ENCODE data around the gene PCP4L1. TPM values are rescaled to one million over a fixed set of nuclear protein-coding genes. Genes with fewer than 3 reads are reported as not detected.

The PCP4L1 gene
- total RNA-seq, 1 experiment from 2014 or later, result not detected

GRCh38 chr1:161311595-161312181 lies 53.1 kb downstream of the PCP4L1 start:
- H4K20me1 ChIP-seq (ENCODE audit: insufficient read depth), result no peaks in the 10 kb centered on the region
- no peak overlapping the region for H2AFZ ChIP-seq (ENCODE audit: low read depth, low read length, poor library complexity, severe bottlenecking)
- H3K4me3 ChIP-seq (replicated peaks in 1 of 2; ENCODE audit: low read depth in 1 of 2, low read length in 2 of 2), result no peak overlapping the region
- H3K27me3 ChIP-seq (ENCODE audit: insufficient read depth, low read length), result no peaks in the 10 kb centered on the region
- peaks cover 11 to 30% of the 10 kb centered on the region in 2 experiments for H3K4me1 ChIP-seq (ENCODE audit: control insufficient read depth in 1 of 2, insufficient read depth in 2 of 2, low read length in 2 of 2)
- intact Hi-C loops (cut with micrococcal nuclease), result loop anchor here (10.0 kb wide), 1 partner anchor 73 kb away; no protein-coding TSS in a partner anchor
- H3K9me2 ChIP-seq (ENCODE audit: insufficient read depth), result no peaks in the 10 kb centered on the region
- ChIA-PET RAD21 (ENCODE audit: low non-redundant PET in 1 of 2, low total read pairs in 2 of 2, uncharacterized antibody in 2 of 2, unreplicated experiment in 2 of 2) (interaction anchor here in 1 of 2 experiments (0.5 kb wide), 1 partner anchor 403 kb away, joined by 3 read pairs; no protein-coding TSS in a partner anchor), CTCF (interaction anchor here (0.6 kb wide), 1 partner anchor 357 kb away, joined by 3 read pairs; no protein-coding TSS in a partner anchor), POLR2A (no interaction called here)
- H3K4me2 ChIP-seq (ENCODE audit: low read length), result no peak overlapping the region
- no peak for ATAC-seq
- no peak for TF ChIP-seq TCF7L2 (IDR thresholded peaks at IDR 0.05; ENCODE audit: borderline replicate concordance, extremely low read depth, insufficient read depth, insufficient read length)
- TF ChIP-seq CTCF (IDR thresholded peaks at IDR 0.05 in 2 of 3, conservative IDR thresholded peaks at IDR 0.05 in 1 of 3; ENCODE audit: borderline replicate concordance in 1 of 3, insufficient read depth in 1 of 3, low read depth in 2 of 3, low read length in 2 of 3), result no peak
- no peak for TF ChIP-seq CEBPB (IDR thresholded peaks at IDR 0.05; ENCODE audit: low read depth)
- TF ChIP-seq ZBTB33 (IDR thresholded peaks at IDR 0.05; ENCODE audit: extremely low read depth, insufficient replicate concordance, low read length), result no peak
- TF ChIP-seq POLR2AphosphoS5 (IDR thresholded peaks at IDR 0.05; ENCODE audit: low read depth, low read length), result no peak
- TF ChIP-seq SP1 (IDR thresholded peaks at IDR 0.05; ENCODE audit: low read depth), result no peak
- TF ChIP-seq ELF1 (IDR thresholded peaks at IDR 0.05; ENCODE audit: borderline replicate concordance, low read depth), result no peak
- TF ChIP-seq, protein P1, sequence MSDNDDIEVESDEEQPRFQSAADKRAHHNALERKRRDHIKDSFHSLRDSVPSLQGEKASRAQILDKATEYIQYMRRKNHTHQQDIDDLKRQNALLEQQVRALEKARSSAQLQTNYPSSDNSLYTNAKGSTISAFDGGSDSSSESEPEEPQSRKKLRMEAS (IDR thresholded peaks at IDR 0.05), result no peak
- TF ChIP-seq CBX3 (IDR thresholded peaks at IDR 0.05; ENCODE audit: low read depth), result no peak
- H3K9ac ChIP-seq (ENCODE audit: low read length), result no peak overlapping the region
- H3K27ac ChIP-seq (ENCODE audit: low read depth, low read length), result no peak overlapping the region
- no TSS peak for BruUV-seq (replicated peaks)
- no peak for DNase-seq (ENCODE audit: low read depth, low spot score)
- H3K79me2 ChIP-seq (ENCODE audit: insufficient read depth, low read length), result peaks cover 20% of the 10 kb centered on the region
- H3K36me3 ChIP-seq (ENCODE audit: control insufficient read depth in 1 of 2, insufficient read depth in 2 of 2, low read length in 2 of 2), result no peaks in the 10 kb centered on the region; a peak in 1 of 4 replicates
- no peaks in the 10 kb centered on the region for H3K9me3 ChIP-seq (ENCODE audit: control insufficient read depth in 1 of 2, insufficient read depth in 1 of 2, low read depth in 1 of 2, low read length in 2 of 2)

All from HCT116 (cell line).